OCI-LY3 (cell line): Measurements from ENCODE around the gene BUD23.

Source experiments
- CTCF ChIP-seq: fragments of 200-600, 300-600 bp; sonication (generic); IDR thresholded peaks from 2 replicates; pipeline ENCODE4 v1.5.1; 2014; ENCODE audit warnings: antibody characterized with exemption, low read length, low read depth
- EZH2phosphoT487 ChIP-seq: fragments of 200-600 bp; shearing (Covaris generic); IDR thresholded peaks from 2 replicates; pipeline ENCODE4 v1.6.1; 2018; ENCODE audit warnings: antibody characterized with exemption, mixed run types, low read depth

GRCh38 chr7:73674468-73675124, 8.8 kb upstream of the BUD23 start:
- TF ChIP-seq EZH2phosphoT487 (no peak), CTCF (no peak)
